K562 (cell line): Measurements from ENCODE around the gene ICAM1. TPM values are rescaled to one million over a fixed set of nuclear protein-coding genes. Genes with fewer than 3 reads are reported as not detected.
A peak's percentile ranks its signal among the peaks of the same experiment; 100 is the strongest.

Source experiments
- HDGF ChIP-seq: fragments of 450-650 bp; IDR thresholded peaks from 2 replicates; pipeline ENCODE4 v1.6.1; 2016
- MBD2 ChIP-seq: sonication (generic); IDR thresholded peaks from 2 replicates; pipeline ENCODE4 v1.6.1; 2016; ENCODE audit warnings: low read depth, borderline replicate concordance
- MYC ChIP-seq, 2 experiments: fragments of 250-450 bp in 1 of 2; sonication (Bioruptor Pico) in 1 of 2; IDR thresholded peaks; 2 replicates each; pipeline versions ENCODE4 v1.5.1 to v1.6.1; 2012 to 2021; ENCODE audit warnings: low read depth in 2 of 2, borderline replicate concordance in 1 of 2, improper control_type of control experiment in 1 of 2, low read length in 1 of 2, mild to moderate bottlenecking in 1 of 2, moderate library complexity in 1 of 2
- NR3C1 ChIP-seq: sonication (generic); formaldehyde crosslinking; IDR thresholded peaks from 2 replicates; pipeline ENCODE4 v1.8.1; 2022; ENCODE audit warnings: missing genetic modification reagents
- RHOXF2B ChIP-seq: fragments of 250-450 bp; sonication (Bioruptor Pico); conservative IDR thresholded peaks from 2 replicates; pipeline ENCODE4 v1.5.1; 2021
- SMARCB1 ChIP-seq: IDR thresholded peaks from 2 replicates; pipeline ENCODE4 v1.6.1; 2011; ENCODE audit warnings: improper control_type of control experiment, low read depth; ENCODE audit not compliant: insufficient read length
- ZNF324 ChIP-seq: fragments of 250-450 bp; sonication (Bioruptor Pico); IDR thresholded peaks from 2 replicates; pipeline ENCODE4 v1.4.0; 2020; ENCODE audit warnings: mild to moderate bottlenecking
- polyA plus RNA-seq, 8 experiments: library from polyadenylated mRNA; depleted of rRNA in 4 of 8; stranded (reverse) in 5 of 8; unstranded in 3 of 8; fragments of >200 nt; fragmentation: Nextera tagmentation in 2 of 8; fragmentation: Illumina TruSeq in 1 of 8; extraction: Ambion mirVana in 2 of 8; extraction: Trizol in 1 of 8; gene quantifications; 2 replicates each; pipeline versions ENCODE4 v1.2.1 to v1.2.3, GENCODE V29; 2011 to 2014; ENCODE audit warnings: inconsistent platforms in 1 of 8, missing spikeins in 1 of 8
- total RNA-seq, 7 experiments: library from RNA; depleted of rRNA in 6 of 7; stranded (reverse); fragments of >200 nt in 6 of 7; fragmentation: Illumina TruSeq in 2 of 7; extraction: Trizol in 2 of 7; gene quantifications; 2 replicates each; pipeline versions ENCODE4 v1.2.1 to v1.2.3, GENCODE V29; 2011 to 2021; ENCODE audit warnings: low replicate concordance in 1 of 7
- TF ChIP-seq, protein P1 (sequence below), 2 experiments: fragments of 450-650 bp; conservative IDR thresholded peaks; 2 replicates each; pipeline ENCODE4 v1.6.1; 2017; ENCODE audit warnings: mild to moderate bottlenecking in 2 of 2, moderate library complexity in 2 of 2
- TF ChIP-seq, protein P2 (sequence below): fragments of 450-650 bp; formaldehyde crosslinking; IDR thresholded peaks from 2 replicates; pipeline ENCODE4 v1.4.0; 2020; ENCODE audit warnings: mild to moderate bottlenecking, moderate library complexity
- TF ChIP-seq, protein P3 (sequence below): sonication (generic); formaldehyde crosslinking; IDR thresholded peaks from 2 replicates; pipeline ENCODE4 v1.8.0; 2022; ENCODE audit warnings: mild to moderate bottlenecking, missing genetic modification reagents
- TF ChIP-seq, protein P4 (sequence below): fragments of 250-450 bp; sonication (Bioruptor Pico); IDR thresholded peaks from 2 replicates; pipeline ENCODE4 v1.8.0; 2022; ENCODE audit warnings: inconsistent platforms, mild to moderate bottlenecking, moderate library complexity, borderline replicate concordance
- TF ChIP-seq, protein P5 (sequence below): fragments of 450-650 bp; IDR thresholded peaks from 2 replicates; pipeline ENCODE4 v1.6.1; 2014; ENCODE audit warnings: low read depth, mild to moderate bottlenecking, moderate library complexity, borderline replicate concordance

The ICAM1 gene
- total and polyA plus RNA-seq, 9 of the 15 experiments (the other 6 are each of a cell fraction or from before 2014, with no cell fraction given): 2.3 to 24.4 (median 13.4) TPM

DNA sequence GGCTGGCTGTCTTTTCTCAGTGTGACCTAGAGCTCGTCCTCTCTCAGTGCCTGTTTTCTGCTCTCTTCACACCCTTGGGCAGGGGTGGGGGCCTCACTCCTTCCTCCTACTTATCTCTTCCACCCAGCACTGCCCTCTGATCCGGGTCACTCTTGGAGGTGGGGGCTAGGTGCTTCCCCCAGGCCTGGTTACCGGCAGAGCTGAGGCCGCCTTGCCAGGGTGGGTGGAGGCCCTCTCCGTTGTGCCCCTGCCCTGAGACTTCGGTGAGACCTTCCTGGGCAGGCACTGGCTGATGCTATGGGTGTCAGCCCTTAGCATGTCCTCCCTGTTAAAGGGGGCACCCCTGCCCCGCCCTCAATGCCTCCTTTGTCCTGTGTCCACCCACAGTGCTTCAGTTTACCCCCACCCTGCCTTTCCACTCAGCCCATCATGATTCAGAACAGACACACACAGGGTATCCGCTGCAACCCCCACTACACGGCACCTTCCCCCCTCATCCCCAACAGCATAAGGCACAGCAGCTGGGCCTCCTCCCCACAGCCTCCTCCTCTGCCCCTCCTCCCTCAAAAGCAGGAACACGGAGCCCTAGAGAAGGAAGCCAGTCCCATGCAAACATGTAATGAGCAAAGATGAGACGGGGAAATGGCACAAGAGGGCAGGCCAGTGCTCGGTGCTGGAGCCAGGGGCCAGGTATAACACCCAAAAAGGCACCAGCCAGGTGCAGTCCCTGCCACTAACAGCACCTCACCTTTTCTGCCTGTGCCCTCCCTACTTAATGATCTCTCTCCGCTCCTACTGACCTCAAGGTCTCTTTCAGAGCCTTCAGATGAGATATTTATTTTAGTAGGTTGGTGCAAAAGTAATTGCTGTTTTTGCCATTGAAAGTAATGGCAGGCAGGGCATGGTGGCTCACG is 28.9 kb downstream of the ICAM1 start (continued):
- TF ChIP-seq, protein P1, sequence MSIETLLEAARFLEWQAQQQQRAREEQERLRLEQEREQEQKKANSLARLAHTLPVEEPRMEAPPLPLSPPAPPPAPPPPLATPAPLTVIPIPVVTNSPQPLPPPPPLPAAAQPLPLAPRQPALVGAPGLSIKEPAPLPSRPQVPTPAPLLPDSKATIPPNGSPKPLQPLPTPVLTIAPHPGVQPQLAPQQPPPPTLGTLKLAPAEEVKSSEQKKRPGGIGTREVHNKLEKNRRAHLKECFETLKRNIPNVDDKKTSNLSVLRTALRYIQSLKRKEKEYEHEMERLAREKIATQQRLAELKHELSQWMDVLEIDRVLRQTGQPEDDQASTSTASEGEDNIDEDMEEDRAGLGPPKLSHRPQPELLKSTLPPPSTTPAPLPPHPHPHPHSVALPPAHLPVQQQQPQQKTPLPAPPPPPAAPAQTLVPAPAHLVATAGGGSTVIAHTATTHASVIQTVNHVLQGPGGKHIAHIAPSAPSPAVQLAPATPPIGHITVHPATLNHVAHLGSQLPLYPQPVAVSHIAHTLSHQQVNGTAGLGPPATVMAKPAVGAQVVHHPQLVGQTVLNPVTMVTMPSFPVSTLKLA (conservative IDR thresholded peaks at IDR 0.05): peak in 1 of 2 experiments; percentile 73; a peak in 2 of 4 replicates
- TF ChIP-seq, protein P2, sequence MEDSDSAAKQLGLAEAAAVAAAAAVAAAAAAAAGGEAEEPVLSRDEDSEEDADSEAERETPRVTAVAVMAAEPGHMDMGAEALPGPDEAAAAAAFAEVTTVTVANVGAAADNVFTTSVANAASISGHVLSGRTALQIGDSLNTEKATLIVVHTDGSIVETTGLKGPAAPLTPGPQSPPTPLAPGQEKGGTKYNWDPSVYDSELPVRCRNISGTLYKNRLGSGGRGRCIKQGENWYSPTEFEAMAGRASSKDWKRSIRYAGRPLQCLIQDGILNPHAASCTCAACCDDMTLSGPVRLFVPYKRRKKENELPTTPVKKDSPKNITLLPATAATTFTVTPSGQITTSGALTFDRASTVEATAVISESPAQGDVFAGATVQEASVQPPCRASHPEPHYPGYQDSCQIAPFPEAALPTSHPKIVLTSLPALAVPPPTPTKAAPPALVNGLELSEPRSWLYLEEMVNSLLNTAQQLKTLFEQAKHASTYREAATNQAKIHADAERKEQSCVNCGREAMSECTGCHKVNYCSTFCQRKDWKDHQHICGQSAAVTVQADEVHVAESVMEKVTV (CRISPR knock-in tag): no peak
- TF ChIP-seq MBD2 (peak; percentile 79), SMARCB1 (no peak), HDGF (0 out of 2 replicates have a peak, but pooled peaks have one; percentile 56), ZNF324 (no peak), NR3C1 (CRISPR knock-in tag) (no peak), RHOXF2B (no peak), MYC (IDR thresholded peaks at IDR 0.05; ENCODE audit: low read depth, low read length) (no peak), MYC (CRISPR knock-in tag; IDR thresholded peaks at IDR 0.05; ENCODE audit: borderline replicate concordance, low read depth) (0 out of 2 replicates have a peak, but pooled peaks have one; percentile 60)
- TF ChIP-seq, protein P3, sequence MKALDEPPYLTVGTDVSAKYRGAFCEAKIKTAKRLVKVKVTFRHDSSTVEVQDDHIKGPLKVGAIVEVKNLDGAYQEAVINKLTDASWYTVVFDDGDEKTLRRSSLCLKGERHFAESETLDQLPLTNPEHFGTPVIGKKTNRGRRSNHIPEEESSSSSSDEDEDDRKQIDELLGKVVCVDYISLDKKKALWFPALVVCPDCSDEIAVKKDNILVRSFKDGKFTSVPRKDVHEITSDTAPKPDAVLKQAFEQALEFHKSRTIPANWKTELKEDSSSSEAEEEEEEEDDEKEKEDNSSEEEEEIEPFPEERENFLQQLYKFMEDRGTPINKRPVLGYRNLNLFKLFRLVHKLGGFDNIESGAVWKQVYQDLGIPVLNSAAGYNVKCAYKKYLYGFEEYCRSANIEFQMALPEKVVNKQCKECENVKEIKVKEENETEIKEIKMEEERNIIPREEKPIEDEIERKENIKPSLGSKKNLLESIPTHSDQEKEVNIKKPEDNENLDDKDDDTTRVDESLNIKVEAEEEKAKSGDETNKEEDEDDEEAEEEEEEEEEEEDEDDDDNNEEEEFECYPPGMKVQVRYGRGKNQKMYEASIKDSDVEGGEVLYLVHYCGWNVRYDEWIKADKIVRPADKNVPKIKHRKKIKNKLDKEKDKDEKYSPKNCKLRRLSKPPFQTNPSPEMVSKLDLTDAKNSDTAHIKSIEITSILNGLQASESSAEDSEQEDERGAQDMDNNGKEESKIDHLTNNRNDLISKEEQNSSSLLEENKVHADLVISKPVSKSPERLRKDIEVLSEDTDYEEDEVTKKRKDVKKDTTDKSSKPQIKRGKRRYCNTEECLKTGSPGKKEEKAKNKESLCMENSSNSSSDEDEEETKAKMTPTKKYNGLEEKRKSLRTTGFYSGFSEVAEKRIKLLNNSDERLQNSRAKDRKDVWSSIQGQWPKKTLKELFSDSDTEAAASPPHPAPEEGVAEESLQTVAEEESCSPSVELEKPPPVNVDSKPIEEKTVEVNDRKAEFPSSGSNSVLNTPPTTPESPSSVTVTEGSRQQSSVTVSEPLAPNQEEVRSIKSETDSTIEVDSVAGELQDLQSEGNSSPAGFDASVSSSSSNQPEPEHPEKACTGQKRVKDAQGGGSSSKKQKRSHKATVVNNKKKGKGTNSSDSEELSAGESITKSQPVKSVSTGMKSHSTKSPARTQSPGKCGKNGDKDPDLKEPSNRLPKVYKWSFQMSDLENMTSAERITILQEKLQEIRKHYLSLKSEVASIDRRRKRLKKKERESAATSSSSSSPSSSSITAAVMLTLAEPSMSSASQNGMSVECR (CRISPR knock-in tag): no peak
- TF ChIP-seq, protein P4, sequence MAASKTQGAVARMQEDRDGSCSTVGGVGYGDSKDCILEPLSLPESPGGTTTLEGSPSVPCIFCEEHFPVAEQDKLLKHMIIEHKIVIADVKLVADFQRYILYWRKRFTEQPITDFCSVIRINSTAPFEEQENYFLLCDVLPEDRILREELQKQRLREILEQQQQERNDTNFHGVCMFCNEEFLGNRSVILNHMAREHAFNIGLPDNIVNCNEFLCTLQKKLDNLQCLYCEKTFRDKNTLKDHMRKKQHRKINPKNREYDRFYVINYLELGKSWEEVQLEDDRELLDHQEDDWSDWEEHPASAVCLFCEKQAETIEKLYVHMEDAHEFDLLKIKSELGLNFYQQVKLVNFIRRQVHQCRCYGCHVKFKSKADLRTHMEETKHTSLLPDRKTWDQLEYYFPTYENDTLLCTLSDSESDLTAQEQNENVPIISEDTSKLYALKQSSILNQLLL (CRISPR knock-in tag): no peak
- TF ChIP-seq, protein P5, sequence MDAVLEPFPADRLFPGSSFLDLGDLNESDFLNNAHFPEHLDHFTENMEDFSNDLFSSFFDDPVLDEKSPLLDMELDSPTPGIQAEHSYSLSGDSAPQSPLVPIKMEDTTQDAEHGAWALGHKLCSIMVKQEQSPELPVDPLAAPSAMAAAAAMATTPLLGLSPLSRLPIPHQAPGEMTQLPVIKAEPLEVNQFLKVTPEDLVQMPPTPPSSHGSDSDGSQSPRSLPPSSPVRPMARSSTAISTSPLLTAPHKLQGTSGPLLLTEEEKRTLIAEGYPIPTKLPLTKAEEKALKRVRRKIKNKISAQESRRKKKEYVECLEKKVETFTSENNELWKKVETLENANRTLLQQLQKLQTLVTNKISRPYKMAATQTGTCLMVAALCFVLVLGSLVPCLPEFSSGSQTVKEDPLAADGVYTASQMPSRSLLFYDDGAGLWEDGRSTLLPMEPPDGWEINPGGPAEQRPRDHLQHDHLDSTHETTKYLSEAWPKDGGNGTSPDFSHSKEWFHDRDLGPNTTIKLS: no peak
